Measurements from ENCODE around the gene WWTR1. TPM values are rescaled to one million over a fixed set of nuclear protein-coding genes. Genes with fewer than 3 reads are reported as not detected.

The WWTR1 gene
- total RNA-seq, 4 donors from 2014 or later, result 40.3 to 80.4 (median 67.6) TPM

- TF ChIP-seq POLR2A (IDR thresholded peaks at IDR 0.05) (no peak), CTCF (IDR thresholded peaks at IDR 0.05) (no peak), POLR2AphosphoS5 (IDR thresholded peaks at IDR 0.05) (no peak)
- no peak overlapping the region for H3K27ac ChIP-seq
Observed at GRCh38 chr3:149501524-149501923, 156.3 kb downstream of the WWTR1 start.

GRCh38 chr3:149497966-149498670 lies 159.7 kb downstream of the WWTR1 start:
- Histone ChIP-seq H3K27ac (no peak overlapping the region), H3K4me1 (no peaks in the 10 kb centered on the region), H3K36me3 (no peaks in the 10 kb centered on the region), H3K4me3 (no peak overlapping the region), H3K9me3 (no peaks in the 10 kb centered on the region), H3K27me3 (peaks cover 5% of the 10 kb centered on the region)
- intact Hi-C loops (cut with DNase I; ENCODE audit: low total_unique reads), result no loop called here
- WGBS, 2 donors (ENCODE audit: low coverage in 1 of 2), result 58 to 63% methylated on average over 4 of the region's 4 CpGs
- in situ Hi-C loops (cut with MboI; ENCODE audit: low pct_ligation_motif_present in 1 of 4, low pct_unique_long_range_greater_than_20kb in 1 of 4, low sequenced_read_pairs in 3 of 4), result loop anchor here (25.0 kb wide), 2 partner anchors 386 to 536 kb away; no protein-coding TSS in a partner anchor
- DNase-seq, result no peak
- TF ChIP-seq CTCF (IDR thresholded peaks at IDR 0.05) (no peak), EP300 (IDR thresholded peaks at IDR 0.05; ENCODE audit: low read depth) (no peak), POLR2AphosphoS5 (IDR thresholded peaks at IDR 0.05) (no peak), POLR2A (IDR thresholded peaks at IDR 0.05) (no peak)

More at GRCh38 chr3:149501524-149501923, 156.3 kb downstream of the WWTR1 start:
- H3K4me3 ChIP-seq, result no peak overlapping the region
- H3K27me3 ChIP-seq, result no peaks in the 10 kb centered on the region
- whole genome bisulfite sequencing, 2 donors (ENCODE audit: low coverage in 1 of 2), result 74% methylated on average over 1 of the region's 1 CpG; no CpG with 5 or more reads in 1 of the 2 donors
- H3K4me1 ChIP-seq, result no peaks in the 10 kb centered on the region
- in situ Hi-C loops (cut with MboI; ENCODE audit: low pct_ligation_motif_present in 1 of 4, low pct_unique_long_range_greater_than_20kb in 1 of 4, low sequenced_read_pairs in 3 of 4) (loop anchor here in 2 of 4 donors (25.0 kb wide), 1 partner anchor 211 kb away; no protein-coding TSS in a partner anchor), intact Hi-C loops (cut with DNase I; ENCODE audit: low total_unique reads) (no loop called here)
- no peaks in the 10 kb centered on the region for H3K9me3 ChIP-seq
- no peaks in the 10 kb centered on the region for H3K36me3 ChIP-seq
- no peak for DNase-seq

- Histone ChIP-seq H3K9me3 (no peaks in the 10 kb centered on the region), H3K4me1 (no peaks in the 10 kb centered on the region), H3K4me3 (no peak overlapping the region), H3K36me3 (no peaks in the 10 kb centered on the region), H3K27me3 (peaks cover 5% of the 10 kb centered on the region), H3K27ac (no peak overlapping the region)
- DNase-seq, result no peak
- TF ChIP-seq CTCF (IDR thresholded peaks at IDR 0.05), result no peak
- TF ChIP-seq EP300 (IDR thresholded peaks at IDR 0.05; ENCODE audit: low read depth), result no peak
- TF ChIP-seq POLR2AphosphoS5 (IDR thresholded peaks at IDR 0.05), result no peak
- TF ChIP-seq POLR2A (IDR thresholded peaks at IDR 0.05), result no peak
- intact Hi-C loops (cut with DNase I; ENCODE audit: low total_unique reads), result no loop called here
- 87 to 89% methylated on average over 4 of the region's 4 CpGs for WGBS, 2 donors (ENCODE audit: low coverage in 1 of 2)
- in situ Hi-C loops (cut with MboI; ENCODE audit: low pct_ligation_motif_present in 1 of 4, low pct_unique_long_range_greater_than_20kb in 1 of 4, low sequenced_read_pairs in 3 of 4), result loop anchor here (25.0 kb wide), 2 partner anchors 385 to 535 kb away; no protein-coding TSS in a partner anchor
Observed at GRCh38 chr3:149496891-149497290, 160.9 kb downstream of the WWTR1 start.

GRCh38 chr3:149495581-149496125 lies 162.2 kb downstream of the WWTR1 start:
- no peak for DNase-seq
- in situ Hi-C loops (cut with MboI; ENCODE audit: low pct_ligation_motif_present in 1 of 4, low pct_unique_long_range_greater_than_20kb in 1 of 4, low sequenced_read_pairs in 3 of 4) (loop anchor here (25.0 kb wide), 2 partner anchors 383 to 533 kb away; no protein-coding TSS in a partner anchor), intact Hi-C loops (cut with DNase I; ENCODE audit: low total_unique reads) (no loop called here)
- 87 to 88% methylated on average over 6 of the region's 6 CpGs for WGBS, 2 donors (ENCODE audit: low coverage in 1 of 2)
- peaks cover 5% of the 10 kb centered on the region for H3K27me3 ChIP-seq
- no peaks in the 10 kb centered on the region for H3K9me3 ChIP-seq
- TF ChIP-seq CTCF (IDR thresholded peaks at IDR 0.05) (no peak), POLR2AphosphoS5 (IDR thresholded peaks at IDR 0.05) (no peak), POLR2A (IDR thresholded peaks at IDR 0.05) (no peak), EP300 (IDR thresholded peaks at IDR 0.05; ENCODE audit: low read depth) (no peak)
- no peak overlapping the region for H3K27ac ChIP-seq
- no peak overlapping the region for H3K4me3 ChIP-seq
- no peaks in the 10 kb centered on the region for H3K36me3 ChIP-seq
- no peaks in the 10 kb centered on the region for H3K4me1 ChIP-seq
